Stimulated activated CD8-positive, alpha-beta memory T cell treated with anti-CD3 and anti-CD28 coated beads, Interleukin-7, amount 100 ng/mL, for 1 hour (primary cell): ENCODE results near the gene SCNN1B.
"Not testable (repeated sequence)": the region's sequence is repeated elsewhere in the genome, so short reads cannot be mapped to it uniquely, and the experiment has no call there.

Experiments
- DNase-seq, 2 donors: peaks; one replicate each; pipeline ENCODE4 v3.0.0-alpha.2; 2020; ENCODE audit warnings: low read depth in 2 of 2

SCNN1B gene

GRCh38 chr16:23355106-23355670 is 53.1 kb downstream of the SCNN1B start:
- no peak for DNase-seq

GRCh38 chr16:23356941-23357340 is 54.8 kb downstream of the SCNN1B start:
- no peak for DNase-seq

- DNase-seq = no peak
Observed at GRCh38 chr16:23357761-23358290, 55.7 kb downstream of the SCNN1B start.

GRCh38 chr16:23359092-23359760 is 57.1 kb downstream of the SCNN1B start:
- no peak for DNase-seq

GRCh38 chr16:23362460-23363317 is 60.6 kb downstream of the SCNN1B start:
- no peak for DNase-seq

- DNase-seq = no peak
Observed at GRCh38 chr16:23365602-23366240, 63.6 kb downstream of the SCNN1B start.

GRCh38 chr16:23366341-23366740 is 64.2 kb downstream of the SCNN1B start:
- DNase-seq = not testable (repeated sequence)

GRCh38 chr16:23367564-23367963 is 65.5 kb downstream of the SCNN1B start:
- no peak for DNase-seq

GRCh38 chr16:23367988-23368387 is 65.9 kb downstream of the SCNN1B start:
- no peak for DNase-seq

GRCh38 chr16:23368469-23368868 is 66.4 kb downstream of the SCNN1B start:
- DNase-seq = no peak

GRCh38 chr16:23369416-23369815 is 67.3 kb downstream of the SCNN1B start:
- no peak for DNase-seq

GRCh38 chr16:23371368-23371767 is 69.3 kb downstream of the SCNN1B start:
- no peak for DNase-seq

GRCh38 chr16:23373436-23374219 is 71.5 kb downstream of the SCNN1B start:
- DNase-seq = no peak

- DNase-seq = no peak
Observed at GRCh38 chr16:23374721-23375510, 72.8 kb downstream of the SCNN1B start.

- DNase-seq = no peak
Observed at GRCh38 chr16:23375643-23376042, 73.5 kb downstream of the SCNN1B start.

- DNase-seq = no peak
Observed at GRCh38 chr16:23377071-23377931, 75.2 kb downstream of the SCNN1B start.

- no peak for DNase-seq
Observed at GRCh38 chr16:23378256-23378655, 76.2 kb downstream of the SCNN1B start.

- no peak for DNase-seq
Observed at GRCh38 chr16:23378921-23379320, 76.8 kb downstream of the SCNN1B start.

GRCh38 chr16:23379707-23380106 is 77.6 kb downstream of the SCNN1B start:
- no peak for DNase-seq
